ENCODE results near the gene WEE1.
"Not testable (repeated sequence)": the region's sequence is repeated elsewhere in the genome, so short reads cannot be mapped to it uniquely, and the experiment has no call there.

Gene WEE1

GRCh38 chr11:9573052-9573774 is at the start of gene WEE1:
TSS of gene WEE1 (plus strand) at chr11:9573670. CDS start at chr11:9573934, 264 bp downstream.
- peak; percentile 99 for DNase-seq

GRCh38 chr11:9524001-9524400 is 49.5 kb upstream of the WEE1 start:
- no peak for DNase-seq

DNA sequence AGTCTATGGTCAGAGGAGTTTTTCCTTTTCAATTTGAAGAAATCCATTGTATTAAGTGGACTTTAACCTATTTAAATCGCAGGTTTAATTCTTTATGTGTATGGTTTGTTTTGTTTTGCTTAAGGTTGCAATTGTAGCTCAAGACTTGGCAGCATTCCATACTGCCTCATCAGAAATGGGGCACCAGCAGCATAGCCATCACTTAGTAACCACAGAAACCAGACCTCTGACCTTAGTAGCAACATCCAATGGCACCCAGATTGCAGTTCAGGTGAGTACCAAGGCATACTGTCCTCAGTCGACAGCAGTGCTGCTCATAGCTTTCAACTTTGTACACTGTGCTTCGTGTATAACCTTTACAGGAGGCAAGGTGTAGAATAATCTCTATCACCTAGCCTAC is 48.4 kb upstream of the WEE1 start:
- no peak for DNase-seq

DNA sequence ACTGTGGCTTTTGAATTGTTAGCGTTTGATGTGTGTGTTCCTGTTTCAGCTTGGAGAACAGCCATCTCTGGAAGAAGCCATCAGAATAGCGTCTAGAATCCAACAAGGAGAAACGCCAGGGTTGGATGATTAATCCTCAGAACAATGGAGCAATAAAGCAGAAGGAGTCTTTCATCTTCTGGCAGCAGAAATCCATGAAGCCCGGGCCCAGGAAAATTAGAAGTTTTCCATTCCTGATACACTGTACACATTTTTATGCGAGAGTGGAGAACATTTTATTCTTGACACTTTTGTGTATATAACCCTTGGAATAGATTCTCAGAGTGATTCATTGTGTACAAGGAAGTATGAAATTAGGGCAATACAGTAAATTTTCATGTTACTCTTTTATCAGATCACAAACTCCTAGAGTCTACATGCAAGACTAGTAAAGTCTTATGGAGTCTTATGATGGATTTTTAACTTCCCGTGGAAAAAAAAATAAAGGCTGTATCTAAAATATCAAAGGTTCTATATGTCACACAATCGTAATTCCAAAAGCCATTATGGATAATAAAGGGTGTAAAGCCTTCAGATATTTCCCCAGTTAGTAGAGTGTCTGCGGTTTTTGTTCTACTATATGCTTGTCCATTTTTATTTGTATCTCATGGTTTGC is 45.9 kb upstream of the WEE1 start:
- peak; percentile 96 for DNase-seq

- DNase-seq = no peak
Observed at GRCh38 chr11:9528136-9528501, 45.4 kb upstream of the WEE1 start.

DNA sequence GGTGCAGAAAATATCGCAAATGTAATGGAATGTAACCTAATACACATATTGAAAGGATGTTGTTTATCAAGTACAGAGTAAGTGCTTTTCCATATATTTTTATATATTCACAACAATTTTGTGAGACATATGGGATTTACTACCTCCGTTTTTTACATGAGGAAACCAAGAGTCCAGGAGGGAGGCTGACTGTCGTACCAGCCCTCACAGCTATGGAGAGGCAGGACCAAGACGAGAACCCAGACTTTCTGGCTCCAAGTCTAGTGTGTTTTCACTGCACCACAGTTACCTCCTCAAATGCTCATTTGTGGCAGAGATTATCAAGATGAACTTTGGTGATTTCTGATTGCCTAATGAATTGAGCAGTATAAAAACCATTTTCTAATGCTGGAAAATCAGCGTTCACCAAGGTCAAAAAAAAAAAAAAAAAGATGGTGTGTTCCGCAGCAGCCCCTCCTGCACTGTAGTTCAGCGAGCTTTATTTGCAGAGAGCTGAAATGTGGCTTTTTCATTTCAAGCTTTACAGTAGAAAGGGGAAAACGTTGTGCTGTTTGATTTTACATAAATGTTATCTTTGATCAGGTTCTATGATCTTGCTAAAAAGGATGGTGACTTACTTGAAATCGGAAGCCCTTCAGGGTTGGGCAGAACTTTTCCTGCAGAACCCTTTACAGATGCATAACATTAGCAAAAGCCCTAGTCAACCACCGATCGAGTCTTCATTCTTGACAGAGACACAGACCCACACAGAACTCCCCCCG is 44.7 kb upstream of the WEE1 start:
- no peak for DNase-seq

GRCh38 chr11:9529334-9529650 is 44.2 kb upstream of the WEE1 start:
- DNase-seq = no peak

DNA sequence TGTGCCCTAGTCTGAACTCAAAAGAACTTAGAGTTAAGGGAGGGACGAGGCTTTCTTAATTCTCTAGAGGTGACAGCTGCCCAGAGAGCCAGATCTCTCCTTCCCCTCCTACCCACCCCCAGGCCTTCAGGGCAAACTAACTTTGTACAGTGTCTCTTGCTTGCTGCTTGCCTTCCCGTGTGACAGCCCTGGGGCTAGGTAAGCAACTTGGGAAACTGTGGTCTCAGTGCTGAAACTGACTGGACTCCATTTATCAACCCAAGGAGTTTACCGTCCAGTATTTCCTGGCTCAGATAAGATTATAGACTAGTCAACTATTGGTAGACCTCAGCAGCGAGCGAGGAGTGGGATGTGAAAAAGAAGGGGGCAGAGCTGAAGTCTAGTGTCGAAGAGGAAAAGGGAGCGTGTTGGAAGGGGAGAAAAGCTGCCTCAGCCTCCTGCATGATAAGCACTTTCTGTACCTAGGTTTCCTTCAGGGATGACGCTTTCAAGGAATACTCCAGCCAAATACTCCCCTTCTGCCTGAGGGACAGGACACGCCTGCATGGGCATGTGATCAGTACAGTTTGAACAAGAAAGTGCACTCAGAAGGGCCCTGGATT is 43.3 kb upstream of the WEE1 start:
- DNase-seq = no peak

- DNase-seq = no peak
Observed at GRCh38 chr11:9530901-9531625, 42.4 kb upstream of the WEE1 start.

DNA sequence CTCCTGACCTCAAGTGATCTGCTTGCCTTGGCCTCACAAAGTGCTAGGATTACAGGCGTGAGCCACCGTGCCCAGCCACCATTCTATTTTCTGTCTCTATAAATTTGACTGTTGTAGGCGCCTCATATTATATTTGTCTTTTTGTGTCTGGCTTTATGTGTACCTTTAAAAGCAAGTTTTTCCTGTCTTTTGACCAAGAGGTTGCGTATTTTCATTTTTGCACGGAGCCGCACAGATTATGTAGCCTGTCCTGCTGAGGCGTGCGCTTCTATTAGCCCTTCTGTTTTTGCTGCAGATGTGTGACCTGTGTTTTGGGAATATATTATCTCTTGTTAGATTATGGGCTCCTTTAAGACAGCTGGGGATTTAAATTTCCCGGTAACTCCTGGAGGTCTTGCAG is 40.4 kb upstream of the WEE1 start:
- DNase-seq = no peak

- DNase-seq = peak; percentile 43
Observed at GRCh38 chr11:9533736-9534473, 39.6 kb upstream of the WEE1 start.

GRCh38 chr11:9535189-9535781 is 38.2 kb upstream of the WEE1 start:
- DNase-seq = peak; percentile 40

- no peak for DNase-seq
Observed at GRCh38 chr11:9538548-9538947, 34.9 kb upstream of the WEE1 start.

DNA sequence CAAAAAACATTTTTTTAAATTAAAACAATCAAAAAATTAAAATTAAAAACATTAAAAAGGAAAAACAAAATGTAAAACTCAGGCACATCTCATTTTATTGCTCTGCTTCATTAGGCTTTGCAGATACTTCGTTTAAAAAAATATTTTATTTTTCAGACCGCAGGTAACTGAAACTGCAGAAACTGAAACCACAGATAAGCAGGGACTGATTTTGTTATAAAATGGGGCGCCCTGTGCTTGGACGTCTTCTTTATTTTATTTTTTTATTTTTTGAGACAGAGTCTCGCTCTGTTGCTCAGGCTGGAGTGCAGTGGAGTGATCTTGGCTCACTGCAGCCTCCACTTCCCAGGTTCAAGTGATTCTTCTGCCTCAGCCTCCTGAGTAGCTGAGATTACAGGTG is 24.3 kb upstream of the WEE1 start:
- not testable (repeated sequence) for DNase-seq

GRCh38 chr11:9550191-9550628 is 23.3 kb upstream of the WEE1 start:
- DNase-seq = no peak

- DNase-seq = no peak
Observed at GRCh38 chr11:9561279-9561982, 12.0 kb upstream of the WEE1 start.

DNA sequence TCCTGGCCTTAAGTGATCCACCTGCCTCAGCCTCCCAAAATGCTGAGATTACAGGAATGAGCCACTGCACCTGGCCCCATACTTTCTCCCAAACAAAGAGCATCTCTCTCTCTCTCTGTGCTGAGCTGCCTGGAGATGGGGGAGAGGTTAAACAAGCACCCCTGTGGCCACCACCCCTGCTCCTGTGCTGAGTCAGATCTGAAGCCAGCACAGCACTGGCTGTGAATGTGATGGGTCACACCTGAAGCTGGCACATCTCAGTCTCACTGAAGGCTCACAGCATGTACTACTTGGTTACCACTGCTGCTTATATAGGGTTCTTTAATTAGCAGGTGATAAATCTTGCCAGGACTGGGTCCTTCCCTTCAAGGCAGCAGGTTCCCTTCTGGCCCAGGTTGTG is 10.8 kb upstream of the WEE1 start:
- no peak for DNase-seq

DNA sequence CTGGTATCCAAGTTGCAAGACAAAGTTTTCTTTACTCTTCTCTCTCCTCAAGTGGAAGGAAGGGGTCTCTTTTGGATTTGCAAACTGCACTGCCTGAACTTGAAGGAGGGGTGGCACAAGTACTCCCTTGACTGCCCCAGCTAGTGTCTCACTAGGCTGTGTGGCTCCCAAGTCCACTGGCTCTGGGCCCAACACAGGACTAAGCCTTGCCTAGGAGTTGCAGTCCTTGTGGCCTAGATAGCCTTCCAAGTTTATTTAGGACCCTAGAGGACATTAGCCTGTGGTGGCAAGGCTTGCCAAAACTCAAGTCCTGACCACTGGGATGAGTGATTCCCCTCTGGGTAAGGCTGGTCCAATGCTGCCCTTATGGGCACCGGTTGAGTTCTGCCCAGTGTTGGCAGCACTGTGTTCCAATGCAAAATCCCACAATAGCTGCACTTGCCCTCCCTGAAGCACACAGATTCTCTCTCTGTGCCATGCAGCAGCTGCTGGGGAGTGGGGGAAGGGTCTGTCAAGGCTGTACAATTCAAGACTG is 10.2 kb upstream of the WEE1 start:
- DNase-seq = no peak

DNA sequence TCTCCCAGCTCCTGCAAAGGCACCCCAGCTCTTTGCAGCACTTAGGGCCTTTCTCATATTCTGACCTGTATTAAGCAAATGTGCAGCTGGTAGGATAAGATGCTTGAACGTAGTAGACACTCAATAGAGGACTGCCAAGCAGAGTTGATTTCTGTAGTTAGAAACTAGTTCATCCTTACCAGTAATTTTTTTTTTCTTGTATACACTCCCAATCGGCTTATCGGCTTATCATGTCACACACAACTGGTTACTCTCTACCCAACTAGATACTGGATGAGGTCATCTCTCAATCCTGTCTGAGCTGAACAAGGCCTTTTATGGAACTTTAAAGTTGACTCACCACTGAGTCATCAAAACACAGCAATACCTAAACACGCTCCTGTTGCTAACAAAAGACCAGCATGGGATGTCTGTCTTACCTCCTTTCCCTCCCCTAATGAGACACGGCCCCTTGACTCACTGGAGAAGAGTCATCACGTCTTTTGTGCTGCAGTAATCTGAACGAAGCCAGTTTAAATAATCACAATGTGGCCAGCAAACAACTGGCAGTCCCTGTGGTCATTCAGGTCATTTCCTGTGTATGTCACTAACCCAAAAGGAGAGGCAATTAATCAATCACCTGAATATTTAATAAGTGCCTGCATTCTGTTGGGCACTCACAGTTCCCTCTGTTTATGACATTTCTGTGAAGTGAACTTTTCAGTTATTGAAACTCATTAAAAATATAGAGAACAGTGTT is 7.5 kb upstream of the WEE1 start:
- peak; percentile 100 for DNase-seq

GRCh38 chr11:9566561-9567063 is 6.9 kb upstream of the WEE1 start:
- DNase-seq = peak; percentile 59

Measured in fibroblast of upper back skin (primary cell).